Left hindlimb (tissue), 1 donor: ENCODE data around the gene SLC22A1.
"Not testable (repeated sequence)": the region's sequence is repeated elsewhere in the genome, so short reads cannot be mapped to it uniquely, and the experiment has no call there.

Source experiments
- DNase-seq: peaks from one replicate; pipeline ENCODE4 v3.0.0-alpha.2; 2018

Gene SLC22A1

GRCh38 chr6:160139420-160139851 is 17.8 kb downstream of the SLC22A1 start:
- no peak for DNase-seq

GRCh38 chr6:160140493-160140892 is 18.9 kb downstream of the SLC22A1 start:
- not testable (repeated sequence) for DNase-seq

- DNase-seq, result no peak
Observed at GRCh38 chr6:160141001-160141726, 19.5 kb downstream of the SLC22A1 start.

- DNase-seq, result no peak
Observed at GRCh38 chr6:160142115-160142715, 20.6 kb downstream of the SLC22A1 start.

GRCh38 chr6:160146454-160147145 is 25.0 kb downstream of the SLC22A1 start:
- DNase-seq, result no peak

GRCh38 chr6:160147146-160147536 is 25.5 kb downstream of the SLC22A1 start:
- no peak for DNase-seq

GRCh38 chr6:160154471-160154870 is 32.9 kb downstream of the SLC22A1 start:
- DNase-seq, result no peak

GRCh38 chr6:160156842-160157241 is 35.2 kb downstream of the SLC22A1 start:
- no peak for DNase-seq

GRCh38 chr6:160160450-160160849 is 38.8 kb downstream of the SLC22A1 start:
- DNase-seq, result no peak

GRCh38 chr6:160160929-160161646 is 39.5 kb downstream of the SLC22A1 start:
- no peak for DNase-seq

GRCh38 chr6:160161647-160161986 is 40.0 kb downstream of the SLC22A1 start:
- DNase-seq, result no peak

- no peak for DNase-seq
Observed at GRCh38 chr6:160162030-160162566, 40.5 kb downstream of the SLC22A1 start.

- DNase-seq, result no peak
Observed at GRCh38 chr6:160163425-160163824, 41.8 kb downstream of the SLC22A1 start.

GRCh38 chr6:160163912-160164311 is 42.3 kb downstream of the SLC22A1 start:
- DNase-seq, result no peak

GRCh38 chr6:160165928-160166327 is 44.3 kb downstream of the SLC22A1 start:
- not testable (repeated sequence) for DNase-seq

GRCh38 chr6:160167604-160168399 is 46.2 kb downstream of the SLC22A1 start:
- no peak for DNase-seq

- no peak for DNase-seq
Observed at GRCh38 chr6:160170018-160170680, 48.5 kb downstream of the SLC22A1 start.

- no peak for DNase-seq
Observed at GRCh38 chr6:160172704-160173103, 51.1 kb downstream of the SLC22A1 start.

- DNase-seq, result no peak
Observed at GRCh38 chr6:160173806-160174527, 52.4 kb downstream of the SLC22A1 start.

- no peak for DNase-seq
Observed at GRCh38 chr6:160174681-160175080, 53.1 kb downstream of the SLC22A1 start.

GRCh38 chr6:160177220-160177619 is 55.6 kb downstream of the SLC22A1 start:
- DNase-seq, result no peak
